CD14-positive monocyte (primary cell): ENCODE results near the gene TSC22D1. TPM values are rescaled to one million over a fixed set of nuclear protein-coding genes. Genes with fewer than 3 reads are reported as not detected.

Experiments used
- DNase-seq, 3 donors: peaks; one replicate each; pipeline ENCODE4 v3.0.0-alpha.2; 2011 to 2022
- H2AFZ ChIP-seq: 2 replicates; pipeline ENCODE4 v1.6.0; 2012; ENCODE audit warnings: mild to moderate bottlenecking, low read depth, low read length, inconsistent platforms; ENCODE audit not compliant: insufficient read depth, poor library complexity, severe bottlenecking
- H3K27ac ChIP-seq, 2 donors: 1 replicate in 1 of 2; 2 replicates in 1 of 2; pipeline ENCODE4 v1.5.1; 2012 to 2013; ENCODE audit warnings: low read length in 2 of 2, control low read depth in 1 of 2, inconsistent platforms in 1 of 2, low read depth in 1 of 2, mild to moderate bottlenecking in 1 of 2
- H3K27me3 ChIP-seq, 2 donors: one replicate each; pipeline versions ENCODE4 v1.6.0 to v1.6.1; 2011 to 2013; ENCODE audit warnings: low read length in 2 of 2; ENCODE audit not compliant: control insufficient read depth in 2 of 2, insufficient read depth in 2 of 2
- H3K36me3 ChIP-seq, 2 donors: replicated peaks in 1 of 2; 1 replicate in 1 of 2; 2 replicates in 1 of 2; pipeline versions ENCODE4 v1.5.1 to v1.6.1; 2012 to 2013; ENCODE audit warnings: low read length in 2 of 2, control low read depth in 1 of 2, inconsistent platforms in 1 of 2, mild to moderate bottlenecking in 1 of 2; ENCODE audit not compliant: insufficient read depth in 2 of 2, control insufficient read depth in 1 of 2
- H3K4me1 ChIP-seq, 2 donors: 1 replicate in 1 of 2; 2 replicates in 1 of 2; pipeline versions ENCODE4 v1.5.1 to v1.6.1; 2012 to 2013; ENCODE audit warnings: low read length in 2 of 2, control low read depth in 1 of 2, inconsistent platforms in 1 of 2, mild to moderate bottlenecking in 1 of 2, moderate library complexity in 1 of 2; ENCODE audit not compliant: insufficient read depth in 2 of 2, control insufficient read depth in 1 of 2
- H3K4me2 ChIP-seq: replicated peaks from 2 replicates; pipeline ENCODE3; 2012; ENCODE audit warnings: low read length, moderate library complexity, mild to moderate bottlenecking; ENCODE audit not compliant: poor library complexity, severe bottlenecking; ENCODE audit errors: extremely low read depth
- H3K4me3 ChIP-seq, 3 experiments: fragments of 200-600 bp in 1 of 3; sonication (generic) in 1 of 3; replicated peaks in 1 of 3; 1 replicate in 2 of 3; 2 replicates in 1 of 3; pipeline ENCODE4 v1.5.1; 2011 to 2013; ENCODE audit warnings: low read length in 3 of 3, mild to moderate bottlenecking in 3 of 3, control low read depth in 2 of 3, low read depth in 2 of 3, inconsistent platforms in 1 of 3, moderate library complexity in 1 of 3
- H3K79me2 ChIP-seq: 2 replicates; pipeline ENCODE4 v1.6.0; 2012; ENCODE audit warnings: mild to moderate bottlenecking, control low read depth, inconsistent platforms, low read length, moderate library complexity; ENCODE audit not compliant: insufficient read depth
- H3K9ac ChIP-seq: 2 replicates; pipeline ENCODE4 v1.6.0; 2017; ENCODE audit warnings: low read length, mild to moderate bottlenecking; ENCODE audit not compliant: insufficient read depth, poor library complexity, severe bottlenecking
- H3K9me3 ChIP-seq, 2 donors: replicated peaks in 1 of 2; 1 replicate in 1 of 2; 2 replicates in 1 of 2; pipeline versions ENCODE4 v1.5.1 to v1.6.1; 2012 to 2013; ENCODE audit warnings: low read length in 2 of 2, control low read depth in 1 of 2; ENCODE audit not compliant: control insufficient read depth in 1 of 2, insufficient read depth in 1 of 2
- H4K20me1 ChIP-seq: 2 replicates; pipeline ENCODE4 v1.6.0; 2012; ENCODE audit warnings: mild to moderate bottlenecking, low read length, control low read depth, moderate library complexity; ENCODE audit not compliant: insufficient read depth
- H3K27ac Mint-ChIP-seq, 7 donors: one replicate each; pipeline ENCODE4 v1.8.0; 2020; ENCODE audit warnings: mild to moderate bottlenecking in 7 of 7, mixed read lengths in 7 of 7, moderate library complexity in 6 of 7, inconsistent platforms in 2 of 7
- H3K27me3 Mint-ChIP-seq, 3 donors: one replicate each; pipeline ENCODE4 v1.8.0; 2021 to 2022; ENCODE audit warnings: low read depth in 3 of 3, mild to moderate bottlenecking in 3 of 3, mixed read lengths in 3 of 3, moderate library complexity in 3 of 3, inconsistent platforms in 1 of 3
- H3K36me3 Mint-ChIP-seq, 2 donors: one replicate each; pipeline ENCODE4 v1.8.0; 2020; ENCODE audit warnings: mixed read lengths in 2 of 2, inconsistent platforms in 1 of 2, mild to moderate bottlenecking in 1 of 2
- H3K4me1 Mint-ChIP-seq: one replicate; pipeline ENCODE4 v1.8.0; 2020; ENCODE audit warnings: mild to moderate bottlenecking, mixed read lengths
- H3K4me3 Mint-ChIP-seq, 2 donors: one replicate each; pipeline ENCODE4 v1.8.0; 2020; ENCODE audit warnings: mild to moderate bottlenecking in 2 of 2, mixed read lengths in 2 of 2, moderate library complexity in 1 of 2
- H3K9me3 Mint-ChIP-seq, 7 donors: one replicate each; pipeline ENCODE4 v1.8.0; 2020 to 2022; ENCODE audit warnings: mixed read lengths in 7 of 7, mild to moderate bottlenecking in 6 of 7, moderate library complexity in 6 of 7, inconsistent platforms in 2 of 7
- WGBS: methylation state at CpG from one replicate; pipeline ENCODE4 v1.1.5; 2013; ENCODE audit warnings: missing lambda C conversion rate; ENCODE audit not compliant: insufficient coverage; 5-methylcytosine and 5-hydroxymethylcytosine counted together
- intact Hi-C, 2 donors: fragments of 100-400 bp; cut with micrococcal nuclease; formaldehyde crosslinking; loops; one replicate each; pipeline versions ENCODE4 v1.15.0 to v1.15.1; 2023
- polyA plus RNA-seq, 3 donors: library from polyadenylated mRNA; depleted of rRNA in 1 of 3; unstranded in 2 of 3; stranded (reverse) in 1 of 3; fragments of 300-500 nt in 2 of 3; fragments of >200 nt in 1 of 3; fragmentation: Illumina TruSeq in 2 of 3; gene quantifications; 1 replicate in 2 of 3; 2 replicates in 1 of 3; pipeline ENCODE4 v1.2.3, GENCODE V29; 2012 to 2021
- TF ChIP-seq, protein P1 (sequence below): fragments of 200-600 bp; IDR thresholded peaks from one replicate; pipeline ENCODE4 v1.8.0; 2022; ENCODE audit warnings: antibody characterized with exemption, mild to moderate bottlenecking

Gene TSC22D1
- polyA plus RNA-seq, 3 donors = 1.9 to 10.4 (median 3.1) TPM

DNA sequence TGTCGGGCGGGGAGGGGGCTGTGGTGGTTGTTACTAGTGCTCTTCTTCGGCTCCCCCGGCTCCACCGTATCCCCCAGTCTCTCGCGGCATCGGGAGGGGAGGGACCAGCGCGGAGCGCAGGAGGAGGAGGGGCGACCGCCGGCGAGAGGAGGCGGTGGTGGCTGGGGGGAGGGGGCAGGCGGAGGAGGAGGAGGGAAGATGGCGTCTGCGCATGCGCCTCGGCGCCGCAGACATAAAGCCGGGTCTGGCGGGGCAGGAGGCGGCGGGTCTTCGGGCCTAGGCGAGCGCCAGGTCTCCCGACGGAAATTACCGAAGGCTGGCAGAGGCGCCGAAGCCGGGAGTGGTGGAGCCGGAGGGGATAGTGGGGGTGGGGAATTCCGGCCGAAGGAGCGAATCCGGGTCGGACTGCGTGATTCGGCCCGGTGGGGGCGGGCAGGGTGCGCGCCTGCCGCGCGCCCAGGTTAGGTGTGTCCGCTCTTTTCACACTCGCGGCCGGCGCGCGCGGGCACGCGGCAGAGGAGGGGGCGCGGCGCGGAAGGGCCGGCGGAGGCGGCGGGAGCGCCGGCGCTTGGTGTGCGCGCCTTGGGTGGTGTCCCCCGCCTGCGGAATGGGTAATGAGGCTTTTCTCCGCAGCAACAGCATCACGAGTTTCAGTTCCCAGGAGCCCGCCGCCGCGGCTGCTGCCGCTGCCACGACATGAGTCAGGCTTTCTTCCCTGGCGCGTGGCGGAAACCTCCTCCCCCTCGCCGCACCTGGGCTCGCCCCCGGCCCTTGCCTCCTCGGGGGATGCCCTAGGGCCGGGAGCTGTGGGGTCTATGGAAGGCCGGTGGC, 1.3 kb upstream of the TSC22D1 start:
- H3K27ac Mint-ChIP-seq = peak overlapping the region; percentile 86 to 97 (median 95)
- peak overlapping the region; percentile 97 for H2AFZ ChIP-seq
- peak overlapping the region; percentile 93 for H3K9ac ChIP-seq
- H3K9me3 ChIP-seq = no peaks in the 10 kb centered on the region
- no peaks in the 10 kb centered on the region for H4K20me1 ChIP-seq
- peaks cover 19 to 35% of the 10 kb centered on the region in 2 donors for H3K4me1 ChIP-seq
- no peaks in the 10 kb centered on the region for H3K9me3 Mint-ChIP-seq
- H3K4me3 ChIP-seq = peak overlapping the region; percentile 67 to 93 (median 85)
- intact Hi-C loops = loop anchor here (5.0 to 10.0 kb wide), 7 partner anchors 40 to 703 kb away; partner anchors contain the start of genes CCDC122 (in 1 of the 2), GPALPP1 (in 1 of the 2), LACC1 (in 1 of the 2) and NUFIP1 (in 1 of the 2)
- H3K4me1 Mint-ChIP-seq = peaks cover 37% of the 10 kb centered on the region
- TF ChIP-seq, protein P1, sequence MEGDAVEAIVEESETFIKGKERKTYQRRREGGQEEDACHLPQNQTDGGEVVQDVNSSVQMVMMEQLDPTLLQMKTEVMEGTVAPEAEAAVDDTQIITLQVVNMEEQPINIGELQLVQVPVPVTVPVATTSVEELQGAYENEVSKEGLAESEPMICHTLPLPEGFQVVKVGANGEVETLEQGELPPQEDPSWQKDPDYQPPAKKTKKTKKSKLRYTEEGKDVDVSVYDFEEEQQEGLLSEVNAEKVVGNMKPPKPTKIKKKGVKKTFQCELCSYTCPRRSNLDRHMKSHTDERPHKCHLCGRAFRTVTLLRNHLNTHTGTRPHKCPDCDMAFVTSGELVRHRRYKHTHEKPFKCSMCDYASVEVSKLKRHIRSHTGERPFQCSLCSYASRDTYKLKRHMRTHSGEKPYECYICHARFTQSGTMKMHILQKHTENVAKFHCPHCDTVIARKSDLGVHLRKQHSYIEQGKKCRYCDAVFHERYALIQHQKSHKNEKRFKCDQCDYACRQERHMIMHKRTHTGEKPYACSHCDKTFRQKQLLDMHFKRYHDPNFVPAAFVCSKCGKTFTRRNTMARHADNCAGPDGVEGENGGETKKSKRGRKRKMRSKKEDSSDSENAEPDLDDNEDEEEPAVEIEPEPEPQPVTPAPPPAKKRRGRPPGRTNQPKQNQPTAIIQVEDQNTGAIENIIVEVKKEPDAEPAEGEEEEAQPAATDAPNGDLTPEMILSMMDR = no peak
- peak overlapping the region; percentile 88 to 96 for H3K27ac ChIP-seq
- H3K27me3 Mint-ChIP-seq = peaks cover 4 to 16% (median 12%) of the 10 kb centered on the region in 3 donors
- H3K36me3 ChIP-seq = no peaks in the 10 kb centered on the region
- peaks cover under 1 to 14% of the 10 kb centered on the region in 2 donors for H3K36me3 Mint-ChIP-seq
- peak; percentile 91 to 93 (median 92) for DNase-seq
- H3K79me2 ChIP-seq = peaks cover 6% of the 10 kb centered on the region
- under 1% methylated on average over 92 of the region's 94 CpGs for WGBS
- H3K4me2 ChIP-seq = peak overlapping the region; percentile 95
- peaks cover 0 to 3% of the 10 kb centered on the region in 2 donors for H3K27me3 ChIP-seq
- H3K4me3 Mint-ChIP-seq = peak overlapping the region; percentile 90 to 92

DNA sequence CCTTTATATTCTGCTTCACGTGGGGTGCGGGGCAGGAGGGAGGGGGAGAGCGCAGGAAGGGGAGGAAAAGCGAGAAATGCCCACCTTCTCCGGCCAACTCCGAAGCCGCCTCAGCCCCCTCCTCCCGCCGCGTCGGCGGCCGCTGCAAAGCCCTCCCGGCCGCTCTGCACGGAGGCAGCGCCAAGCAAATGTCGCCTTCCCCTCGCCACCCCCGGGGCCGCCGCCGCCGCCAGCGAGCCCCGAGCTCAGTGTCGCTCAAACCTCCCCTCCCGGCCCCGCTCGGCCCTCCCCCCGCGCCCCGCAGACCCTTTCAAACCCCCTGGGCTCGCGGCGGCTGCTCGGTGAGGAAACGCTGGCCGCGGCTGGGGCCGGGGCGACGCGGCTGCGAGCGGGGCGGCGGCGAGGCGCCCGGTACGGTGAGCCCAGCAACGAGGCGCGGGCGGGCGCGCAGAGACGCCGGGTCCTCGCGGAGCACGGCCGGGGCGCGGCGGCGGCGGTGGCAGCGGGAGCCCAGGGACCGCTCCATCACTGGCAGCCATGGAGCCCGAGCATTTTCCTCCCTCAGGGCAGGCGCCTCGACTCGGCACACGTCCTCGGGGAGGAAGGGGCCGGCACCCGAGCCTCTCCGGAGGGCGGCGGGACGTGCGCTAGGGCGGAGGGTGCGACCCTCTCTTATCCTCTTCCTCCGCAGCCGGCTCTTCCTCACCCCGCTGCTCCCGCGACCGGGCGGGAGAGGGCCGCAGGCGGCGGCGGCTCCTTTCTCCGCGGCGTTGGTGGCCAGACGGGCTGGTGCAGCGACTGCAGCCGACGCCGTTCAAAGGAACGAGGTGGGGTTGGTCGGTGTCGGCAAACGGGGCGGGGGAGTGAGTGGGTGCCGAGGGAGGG, 463 bp upstream of the TSC22D1 start:
- Histone ChIP-seq H3K4me3 (peak overlapping the region; percentile 67 to 93 (median 85)), H3K4me1 (peaks cover 19 to 36% of the 10 kb centered on the region in 2 donors), H3K36me3 (no peaks in the 10 kb centered on the region), H4K20me1 (no peaks in the 10 kb centered on the region), H3K27me3 (peaks cover 0 to 3% of the 10 kb centered on the region in 2 donors), H3K9ac (peak overlapping the region; percentile 93), H3K79me2 (peaks cover 6% of the 10 kb centered on the region), H3K4me2 (peak overlapping the region; percentile 95), H3K27ac (peak overlapping the region; percentile 88 to 96), H3K9me3 (no peaks in the 10 kb centered on the region), H2AFZ (peak overlapping the region; percentile 97)
- peaks cover 44% of the 10 kb centered on the region for H3K4me1 Mint-ChIP-seq
- peak overlapping the region; percentile 86 to 97 (median 95) for H3K27ac Mint-ChIP-seq
- no peaks in the 10 kb centered on the region for H3K9me3 Mint-ChIP-seq
- peaks cover 3 to 14% of the 10 kb centered on the region in 2 donors for H3K36me3 Mint-ChIP-seq
- peak overlapping the region; percentile 98 to 99 for H3K4me3 Mint-ChIP-seq
- TF ChIP-seq, protein P1 = no peak
- DNase-seq = peak in 1 of 3 donors; percentile 9
- WGBS = 0% methylated on average over 106 of the region's 111 CpGs
- peaks cover 4 to 16% (median 12%) of the 10 kb centered on the region in 3 donors for H3K27me3 Mint-ChIP-seq
- intact Hi-C loops = loop anchor here (5.0 to 10.0 kb wide), 7 partner anchors 39 to 702 kb away; partner anchors contain the start of genes CCDC122 (in 1 of the 2), GPALPP1 (in 1 of the 2), LACC1 (in 1 of the 2) and NUFIP1 (in 1 of the 2)
